HG02763 (cell line): Measurements from ENCODE around the gene TRPM2.
"Not testable (repeated sequence)": the region's sequence is repeated elsewhere in the genome, so short reads cannot be mapped to it uniquely, and the experiment has no call there.

Experiments used
- ATAC-seq: cut with Tn5 transposase; IDR thresholded peaks from one replicate; pipeline ENCODE4 v1.9.1; 2021; ENCODE audit warnings: mild to moderate bottlenecking, moderate library complexity; ENCODE audit not compliant: unreplicated experiment

TRPM2 gene

GRCh38 chr21:44405948-44406872 is 52.8 kb downstream of the TRPM2 start:
- no peak for ATAC-seq

DNA sequence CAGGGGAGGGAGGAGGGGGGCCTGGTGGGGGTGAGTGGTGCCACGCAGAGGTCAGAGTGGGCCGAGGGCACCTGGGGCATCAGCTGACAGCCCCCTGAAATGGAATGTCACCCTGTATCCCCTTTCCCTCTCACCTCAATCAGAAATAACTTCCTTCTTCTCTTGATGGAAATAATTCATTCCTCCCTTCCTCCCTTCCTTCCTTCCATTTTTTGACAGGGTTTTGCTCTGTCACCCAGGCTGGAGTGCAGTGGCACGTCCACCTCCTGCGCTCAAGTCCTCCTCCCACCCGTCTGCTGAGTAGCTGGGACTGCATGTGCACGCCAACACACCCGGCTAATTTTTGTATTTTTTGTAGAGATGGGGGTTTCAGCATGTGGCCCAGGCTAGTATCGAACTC is 53.5 kb downstream of the TRPM2 start:
- no peak for ATAC-seq

DNA sequence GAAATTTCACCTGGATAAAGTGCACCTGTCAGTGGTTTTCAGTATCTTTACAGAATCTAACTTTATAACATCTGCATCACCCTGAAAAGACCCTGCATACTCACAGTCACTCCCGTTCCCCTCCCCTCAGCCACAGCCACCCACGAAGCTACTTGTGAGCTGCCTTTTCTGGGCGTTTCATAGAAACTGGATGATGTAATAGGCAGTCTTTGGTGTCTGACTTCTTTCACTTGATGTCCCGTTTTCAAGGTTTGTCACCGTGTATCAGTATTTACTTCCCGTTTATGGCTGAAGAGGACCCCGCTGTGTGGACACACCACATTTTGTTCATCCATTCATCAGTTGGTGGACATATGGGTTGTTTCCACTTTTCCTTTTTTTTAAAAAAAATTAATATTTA is 54.1 kb downstream of the TRPM2 start:
- ATAC-seq = no peak

GRCh38 chr21:44408226-44408625 is 54.8 kb downstream of the TRPM2 start:
- no peak for ATAC-seq

- no peak for ATAC-seq
Observed at GRCh38 chr21:44413566-44414290, 60.3 kb downstream of the TRPM2 start.

DNA sequence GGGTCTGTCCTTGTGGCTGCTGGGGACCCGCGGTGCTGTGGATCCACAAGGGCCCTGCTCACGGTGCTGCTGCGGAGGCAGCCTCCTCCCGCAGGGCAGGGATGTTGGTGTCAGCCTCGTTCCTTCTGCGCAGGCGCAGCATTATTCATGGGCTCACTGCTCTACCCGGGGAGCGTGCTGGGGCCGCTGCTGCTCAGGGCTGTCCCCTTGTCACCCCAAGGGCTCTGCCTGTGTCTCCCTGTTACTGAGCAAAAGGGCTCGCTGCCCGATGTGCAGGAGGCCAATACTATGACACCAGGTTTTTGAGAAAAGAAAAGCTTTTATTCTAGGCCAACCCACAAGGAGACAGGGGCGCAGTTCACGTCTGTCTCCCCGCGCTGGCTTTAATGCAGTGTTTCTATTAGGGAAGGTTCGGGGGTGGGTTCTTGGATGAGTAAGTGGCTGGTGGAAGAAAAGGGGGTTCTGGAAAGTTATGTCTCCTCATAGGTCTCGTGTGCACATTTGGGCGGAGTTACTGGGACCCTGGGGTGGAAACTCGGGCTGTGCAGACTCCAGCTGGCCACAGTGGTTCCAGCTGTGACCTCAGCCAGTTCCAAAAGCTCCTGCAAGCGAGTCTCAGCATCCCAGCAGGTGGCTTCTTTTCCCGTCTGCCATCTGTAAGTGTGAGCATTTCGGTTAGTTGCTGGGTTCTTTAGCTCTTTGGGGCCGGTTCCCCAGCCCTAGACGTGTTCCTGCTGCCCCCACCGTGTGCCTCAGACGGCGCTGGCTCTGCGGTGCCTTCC is 61.1 kb downstream of the TRPM2 start:
- no peak for ATAC-seq

DNA sequence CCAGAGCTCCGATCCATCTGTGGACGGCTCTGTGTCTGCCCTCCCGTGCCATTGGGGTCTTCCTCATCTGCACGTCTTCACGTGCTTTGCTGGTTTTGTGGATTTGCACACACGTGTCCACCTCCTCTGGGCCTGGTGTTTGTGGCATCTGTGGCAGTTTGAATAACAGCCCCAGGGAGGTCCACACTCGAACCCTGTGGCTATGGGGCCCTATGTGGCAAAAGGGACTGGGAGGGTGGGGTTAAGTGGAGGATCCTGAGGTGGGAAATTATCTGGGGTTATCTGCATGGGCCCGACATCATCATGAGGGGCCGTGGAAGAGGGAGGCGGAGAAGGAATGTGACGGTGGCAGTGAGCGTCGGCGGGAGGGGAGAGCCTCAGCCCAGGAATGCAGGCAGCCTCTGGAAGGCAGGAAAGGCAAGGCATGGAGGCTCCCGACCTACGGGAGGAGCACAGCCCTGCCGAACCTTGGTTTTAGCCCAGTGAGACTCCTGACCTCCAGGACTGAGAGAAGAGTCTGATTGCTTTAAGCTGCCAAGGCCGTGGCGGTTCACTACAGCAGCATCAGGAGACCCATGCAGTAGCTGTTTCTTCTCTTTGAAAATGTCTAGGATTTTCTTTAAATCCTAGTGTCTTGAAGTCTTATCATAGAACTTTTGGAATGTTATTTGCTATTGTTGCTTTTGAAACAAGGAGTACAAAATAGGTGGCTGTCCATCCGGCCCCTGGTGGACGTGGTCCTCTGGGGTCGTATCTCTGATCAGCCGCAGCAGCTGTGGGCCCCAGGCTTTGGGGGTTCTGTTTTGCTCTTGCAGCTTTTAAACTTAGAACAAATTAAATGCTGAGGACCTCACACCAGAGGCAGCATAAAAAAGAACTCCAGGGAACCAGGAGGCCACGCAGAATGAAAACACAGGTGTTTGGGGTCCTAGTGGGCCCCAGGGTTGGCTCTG is 61.9 kb downstream of the TRPM2 start:
- ATAC-seq = no peak

- no peak for ATAC-seq
Observed at GRCh38 chr21:44416193-44416592, 62.8 kb downstream of the TRPM2 start.

GRCh38 chr21:44417621-44418107 is 64.2 kb downstream of the TRPM2 start:
- ATAC-seq = not testable (repeated sequence)

- ATAC-seq = no peak
Observed at GRCh38 chr21:44418108-44418875, 64.9 kb downstream of the TRPM2 start.

DNA sequence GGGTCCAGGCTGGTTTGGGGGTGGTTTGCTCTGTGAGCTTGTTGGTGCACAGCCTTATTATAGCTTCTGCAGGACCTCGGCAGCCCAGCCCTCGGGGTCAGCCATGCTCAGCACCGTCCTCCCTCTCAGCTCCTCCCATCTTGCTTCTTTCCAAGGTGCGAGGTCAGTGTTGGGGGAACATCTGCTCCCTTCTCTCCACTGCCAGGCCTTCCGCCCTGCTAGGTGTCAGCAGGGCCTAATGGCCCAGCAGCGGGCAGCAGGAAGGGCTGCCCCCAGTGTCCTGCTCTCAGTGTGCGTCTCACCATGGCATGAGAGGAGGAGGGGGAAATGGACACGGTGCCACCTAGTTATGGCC is 65.4 kb downstream of the TRPM2 start:
- ATAC-seq = no peak

- ATAC-seq = no peak
Observed at GRCh38 chr21:44419679-44420078, 66.3 kb downstream of the TRPM2 start.

DNA sequence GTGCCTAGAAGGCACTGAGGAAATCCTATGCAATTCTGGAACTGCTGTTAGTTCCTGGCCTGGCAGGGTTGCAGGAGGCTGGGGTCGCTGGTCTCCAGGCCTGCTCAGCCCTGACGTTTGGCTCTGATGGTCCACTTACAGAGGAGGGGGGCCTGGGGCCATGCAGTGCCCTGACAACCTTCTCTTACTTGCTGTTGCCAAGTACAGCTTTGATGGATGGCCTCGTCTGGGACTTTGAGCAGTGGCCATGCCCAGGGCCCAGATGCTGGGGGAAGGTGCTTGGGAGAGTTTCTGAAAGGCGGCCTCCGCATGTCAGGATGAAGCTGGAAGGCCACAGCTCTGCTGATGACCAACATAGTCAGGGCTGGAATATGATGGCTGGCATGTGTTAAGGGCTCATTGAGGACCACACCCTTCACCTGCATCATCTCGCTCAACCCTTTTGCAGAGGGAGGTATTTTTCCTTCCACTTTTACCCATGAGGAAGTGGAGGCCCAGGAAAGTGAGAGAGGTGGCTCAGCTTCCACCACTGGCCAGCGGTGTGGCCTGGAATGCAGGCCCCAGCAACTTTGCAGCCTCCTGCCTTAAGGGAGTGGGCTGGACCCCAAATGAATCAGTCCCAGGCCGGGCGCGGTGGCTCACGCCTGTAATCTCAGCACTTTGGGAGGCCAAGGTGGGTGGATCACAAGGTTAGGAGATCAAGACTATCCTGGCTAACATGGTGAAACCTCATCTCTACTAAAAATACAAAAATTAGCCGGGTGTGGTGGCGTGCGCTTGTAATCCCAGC is 67.2 kb downstream of the TRPM2 start:
- ATAC-seq = no peak

GRCh38 chr21:44421901-44422840 is 68.8 kb downstream of the TRPM2 start:
- ATAC-seq = no peak

- ATAC-seq = no peak
Observed at GRCh38 chr21:44423312-44423821, 69.9 kb downstream of the TRPM2 start.

DNA sequence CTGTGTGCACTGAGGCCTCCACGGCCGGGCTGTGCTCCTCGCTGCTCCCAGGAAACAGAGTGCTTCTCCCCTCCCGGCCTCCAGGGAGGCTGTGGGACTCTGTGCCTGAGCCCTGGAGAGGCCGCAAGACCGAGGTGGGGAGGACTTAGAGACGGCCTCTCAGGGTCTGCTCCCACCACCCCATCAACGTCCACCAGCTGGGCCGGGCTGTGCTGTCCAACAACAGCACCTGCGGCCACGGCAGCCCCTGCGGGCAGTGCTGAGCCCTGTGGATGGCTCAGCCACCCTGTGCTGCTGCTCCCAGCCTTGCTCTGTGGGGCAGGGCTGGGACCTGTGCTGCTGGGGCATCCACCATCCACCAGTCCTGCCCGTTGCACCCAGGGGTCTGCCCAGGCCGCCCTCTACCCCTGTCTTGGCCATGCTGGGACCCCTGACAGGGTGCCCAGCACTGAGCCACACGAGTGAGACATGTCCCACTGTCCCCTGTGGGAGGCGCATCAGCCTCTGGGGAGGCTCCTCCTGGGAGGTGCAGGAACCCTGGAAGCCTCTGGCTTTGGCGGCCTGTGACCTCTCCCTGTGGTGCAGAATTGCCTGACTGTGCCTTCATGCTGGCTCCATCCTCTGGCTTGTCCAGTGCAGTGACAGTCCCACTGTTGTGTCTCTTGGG is 70.7 kb downstream of the TRPM2 start:
- no peak for ATAC-seq
